Measurements from ENCODE around the gene ANAPC16. TPM values are rescaled to one million over a fixed set of nuclear protein-coding genes. Genes with fewer than 3 reads are reported as not detected.
A peak's percentile ranks its signal among the peaks of the same experiment; 100 is the strongest.
"Not testable (repeated sequence)": the region's sequence is repeated elsewhere in the genome, so short reads cannot be mapped to it uniquely, and the experiment has no call there.

The ANAPC16 gene
- total RNA-seq, 2 donors from 2014 or later: 40.9 to 59.4 TPM

DNA sequence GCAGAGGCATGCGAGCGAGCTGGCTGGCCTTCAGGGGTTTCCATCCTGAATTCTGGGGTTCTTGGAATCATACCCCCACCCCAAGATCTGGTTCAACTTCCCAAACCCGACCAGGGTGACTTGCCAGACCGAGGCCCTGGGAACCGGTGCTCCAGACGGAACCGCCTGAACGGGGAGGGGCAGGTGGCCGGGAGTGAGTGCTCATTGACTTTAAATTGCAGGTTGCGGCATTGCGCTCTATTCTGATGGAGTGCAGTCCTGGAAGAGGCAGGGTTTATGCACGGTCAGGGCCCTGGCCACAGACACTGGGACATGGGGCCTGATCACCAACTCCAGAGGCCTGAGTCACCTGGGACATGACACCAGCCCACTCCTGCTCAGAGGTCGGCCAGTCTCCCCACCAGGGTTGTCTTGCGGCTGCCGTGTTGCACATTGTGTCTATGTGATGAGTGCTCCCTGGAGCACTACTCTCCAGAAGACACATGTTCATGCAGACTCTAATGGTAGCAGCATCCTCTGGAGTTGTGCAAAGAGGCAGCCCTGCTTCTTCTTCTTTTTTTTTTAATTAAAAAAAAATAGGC lies 52.1 kb downstream of the ANAPC16 start:
- TF ChIP-seq POLR2A (IDR thresholded peaks at IDR 0.05): no peak
- TF ChIP-seq, protein P1, sequence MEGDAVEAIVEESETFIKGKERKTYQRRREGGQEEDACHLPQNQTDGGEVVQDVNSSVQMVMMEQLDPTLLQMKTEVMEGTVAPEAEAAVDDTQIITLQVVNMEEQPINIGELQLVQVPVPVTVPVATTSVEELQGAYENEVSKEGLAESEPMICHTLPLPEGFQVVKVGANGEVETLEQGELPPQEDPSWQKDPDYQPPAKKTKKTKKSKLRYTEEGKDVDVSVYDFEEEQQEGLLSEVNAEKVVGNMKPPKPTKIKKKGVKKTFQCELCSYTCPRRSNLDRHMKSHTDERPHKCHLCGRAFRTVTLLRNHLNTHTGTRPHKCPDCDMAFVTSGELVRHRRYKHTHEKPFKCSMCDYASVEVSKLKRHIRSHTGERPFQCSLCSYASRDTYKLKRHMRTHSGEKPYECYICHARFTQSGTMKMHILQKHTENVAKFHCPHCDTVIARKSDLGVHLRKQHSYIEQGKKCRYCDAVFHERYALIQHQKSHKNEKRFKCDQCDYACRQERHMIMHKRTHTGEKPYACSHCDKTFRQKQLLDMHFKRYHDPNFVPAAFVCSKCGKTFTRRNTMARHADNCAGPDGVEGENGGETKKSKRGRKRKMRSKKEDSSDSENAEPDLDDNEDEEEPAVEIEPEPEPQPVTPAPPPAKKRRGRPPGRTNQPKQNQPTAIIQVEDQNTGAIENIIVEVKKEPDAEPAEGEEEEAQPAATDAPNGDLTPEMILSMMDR (IDR thresholded peaks at IDR 0.05): no peak
- Histone ChIP-seq H3K4me3 (no peak overlapping the region), H3K36me3 (replicated peaks in 1 of 2; ENCODE audit: insufficient read depth in 1 of 2, low read depth in 2 of 2) (no peaks in the 10 kb centered on the region), H3K27ac (no peak overlapping the region), H3K4me1 (peaks cover 28% of the 10 kb centered on the region), H3K27me3 (no peaks in the 10 kb centered on the region), H3K9me3 (no peaks in the 10 kb centered on the region)
- DNase-seq: no peak
- ATAC-seq: no peak
- 92 to 96% methylated on average over 10 to 15 of the region's 15 CpGs for WGBS, 2 donors
- intact Hi-C loops (cut with DNase I): no loop called here

DNA sequence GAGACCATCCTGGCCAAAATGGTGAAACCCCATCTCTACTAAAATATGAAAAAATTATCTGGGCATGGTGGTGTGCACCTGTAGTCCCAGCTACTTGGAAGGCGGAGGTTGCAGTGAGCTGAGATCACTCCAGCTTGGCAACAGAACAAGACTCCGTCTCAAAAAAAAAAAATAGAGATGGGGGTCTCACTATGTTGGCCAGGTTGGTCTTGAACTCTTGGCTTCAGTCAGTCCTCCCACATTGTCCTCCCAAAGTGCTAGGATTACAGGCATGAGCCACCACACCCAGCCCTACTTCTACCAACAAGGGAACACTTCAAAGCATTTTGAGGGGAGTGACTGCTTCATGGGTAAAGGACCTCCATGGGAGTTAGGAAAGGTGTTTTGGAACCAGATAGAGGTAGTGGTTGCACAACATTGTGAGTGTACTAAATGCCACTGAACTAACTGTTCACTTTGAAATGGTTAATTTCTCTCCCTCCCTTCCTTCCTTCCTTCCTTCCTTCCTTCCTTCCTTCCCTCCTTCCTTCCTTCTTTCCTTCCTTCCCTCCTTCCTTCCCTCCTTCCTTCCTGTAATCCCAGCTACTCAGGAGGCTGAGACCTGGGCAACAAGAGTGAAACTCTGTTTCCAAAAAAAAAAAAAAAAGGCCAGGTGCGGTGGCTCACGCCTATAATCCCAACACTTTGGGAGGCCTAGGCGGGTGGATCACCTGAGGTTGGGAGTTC lies 52.8 kb downstream of the ANAPC16 start:
- H3K4me3 ChIP-seq; ATAC-seq; H3K27ac ChIP-seq; H3K27me3 ChIP-seq; H3K36me3 ChIP-seq (replicated peaks in 1 of 2; ENCODE audit: insufficient read depth in 1 of 2, low read depth in 2 of 2); intact Hi-C loops (cut with DNase I); DNase-seq; H3K9me3 ChIP-seq: not testable (repeated sequence)
- 96 to 100% methylated on average over 4 to 5 of the region's 5 CpGs for WGBS, 2 donors
- peaks cover 20% of the 10 kb centered on the region for H3K4me1 ChIP-seq

DNA sequence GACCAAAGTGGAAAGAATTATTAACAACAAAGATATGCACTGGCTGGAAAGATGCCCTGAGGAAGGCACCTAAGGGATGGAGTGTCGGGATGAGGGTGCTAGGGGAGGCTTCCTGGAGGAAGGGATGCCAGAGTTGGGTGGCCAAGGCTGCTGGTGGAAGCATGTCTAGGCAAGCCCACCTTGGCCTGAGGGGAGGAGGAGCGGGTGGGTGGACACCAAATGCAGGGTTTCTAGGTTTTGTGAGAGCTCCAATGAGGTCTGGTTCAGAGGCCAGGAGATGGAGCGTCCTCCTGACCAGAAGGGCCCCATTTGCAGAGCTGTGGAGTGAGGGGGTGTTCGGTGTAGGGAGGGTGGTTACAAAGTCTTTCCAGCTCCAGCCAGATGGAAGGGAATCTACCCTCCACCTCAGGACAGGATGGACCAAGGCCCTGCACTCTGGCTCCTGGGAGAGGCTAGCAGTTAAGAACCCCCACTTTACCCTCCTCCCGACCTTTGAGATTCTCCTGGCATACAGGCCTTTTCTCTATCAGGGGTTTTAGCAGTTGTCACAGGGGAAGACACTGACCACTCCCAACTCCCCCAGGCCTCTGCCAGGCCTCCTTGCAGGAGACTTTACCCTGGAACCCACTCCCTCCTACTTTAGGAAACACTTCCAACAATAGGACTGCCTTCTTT lies 54.9 kb downstream of the ANAPC16 start:
- H3K4me1 ChIP-seq: peaks cover 17% of the 10 kb centered on the region
- intact Hi-C loops (cut with DNase I): no loop called here

DNA sequence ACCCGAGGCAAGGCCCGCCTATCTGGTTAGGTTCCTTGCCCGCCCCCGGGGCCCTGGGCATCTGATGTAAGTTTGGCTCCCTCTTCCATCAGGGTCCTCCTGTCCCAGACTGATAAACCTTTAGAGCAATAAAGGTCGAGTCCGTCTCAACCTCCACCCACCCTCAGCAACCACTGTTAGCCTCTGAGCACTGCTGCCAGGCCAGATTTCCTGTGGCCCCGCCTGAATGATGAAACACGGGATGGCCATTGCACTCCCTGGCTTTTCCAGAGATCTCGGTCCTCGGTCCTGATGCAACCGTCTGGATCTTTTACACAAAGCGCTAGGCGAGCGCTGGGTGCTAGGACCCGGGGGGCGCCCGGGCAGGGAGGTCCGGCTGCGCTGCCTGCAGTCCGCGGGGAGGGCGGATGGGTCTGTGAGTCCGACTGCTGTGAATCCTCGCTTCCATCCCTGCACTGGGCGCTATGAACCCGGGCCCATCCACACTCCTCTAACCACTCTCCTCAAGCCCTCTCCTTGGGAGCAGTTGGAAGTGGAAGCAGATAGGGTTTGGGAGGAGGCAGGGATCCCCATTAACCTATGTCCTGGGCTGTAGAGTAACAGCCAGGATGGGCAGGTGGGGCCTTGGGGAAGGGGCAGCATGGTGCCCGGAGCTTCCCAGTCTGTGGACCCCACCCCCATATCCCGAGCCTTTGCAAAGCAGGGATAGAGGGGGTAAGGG lies 57.0 kb downstream of the ANAPC16 start:
- H3K4me1 ChIP-seq: peaks cover 38% of the 10 kb centered on the region
- peak overlapping the region; percentile 94 to 98 (median 98) for H3K27ac ChIP-seq
- H3K36me3 ChIP-seq (replicated peaks in 1 of 2; ENCODE audit: insufficient read depth in 1 of 2, low read depth in 2 of 2): no peaks in the 10 kb centered on the region
- TF ChIP-seq, protein P1 (IDR thresholded peaks at IDR 0.05): peak in 1 of 7 experiments; percentile 11
- no peak for TF ChIP-seq POLR2A (IDR thresholded peaks at IDR 0.05)
- peak; percentile 86 to 93 (median 90) for DNase-seq
- ATAC-seq: peak; percentile 31
- H3K4me3 ChIP-seq: peak overlapping the region; percentile 13 to 22
- 2 to 5% methylated on average over 6 to 28 of the region's 28 CpGs for WGBS, 2 donors
- H3K27me3 ChIP-seq: no peaks in the 10 kb centered on the region
- no peaks in the 10 kb centered on the region for H3K9me3 ChIP-seq
- intact Hi-C loops (cut with DNase I): no loop called here

More for the DNA sequence above, 54.9 kb downstream of the ANAPC16 start:
- Histone ChIP-seq H3K9me3 (no peaks in the 10 kb centered on the region), H3K36me3 (replicated peaks in 1 of 2; ENCODE audit: insufficient read depth in 1 of 2, low read depth in 2 of 2) (no peaks in the 10 kb centered on the region), H3K27ac (no peak overlapping the region), H3K4me3 (no peak overlapping the region), H3K27me3 (no peaks in the 10 kb centered on the region)
- no peak for TF ChIP-seq POLR2A (IDR thresholded peaks at IDR 0.05)
- TF ChIP-seq, protein P1 (IDR thresholded peaks at IDR 0.05): no peak
- DNase-seq (no peak), ATAC-seq (no peak)
- 90 to 91% methylated on average over 5 of the region's 5 CpGs for WGBS, 2 donors
